Measurements from ENCODE around the gene CYS1. TPM values are rescaled to one million over a fixed set of nuclear protein-coding genes. Genes with fewer than 3 reads are reported as not detected.

The CYS1 gene
- total and polyA plus RNA-seq, 2 of the 8 experiments (the other 6 are each of a cell fraction or from before 2014, with no cell fraction given) = 0.09 to 0.13 TPM

DNA sequence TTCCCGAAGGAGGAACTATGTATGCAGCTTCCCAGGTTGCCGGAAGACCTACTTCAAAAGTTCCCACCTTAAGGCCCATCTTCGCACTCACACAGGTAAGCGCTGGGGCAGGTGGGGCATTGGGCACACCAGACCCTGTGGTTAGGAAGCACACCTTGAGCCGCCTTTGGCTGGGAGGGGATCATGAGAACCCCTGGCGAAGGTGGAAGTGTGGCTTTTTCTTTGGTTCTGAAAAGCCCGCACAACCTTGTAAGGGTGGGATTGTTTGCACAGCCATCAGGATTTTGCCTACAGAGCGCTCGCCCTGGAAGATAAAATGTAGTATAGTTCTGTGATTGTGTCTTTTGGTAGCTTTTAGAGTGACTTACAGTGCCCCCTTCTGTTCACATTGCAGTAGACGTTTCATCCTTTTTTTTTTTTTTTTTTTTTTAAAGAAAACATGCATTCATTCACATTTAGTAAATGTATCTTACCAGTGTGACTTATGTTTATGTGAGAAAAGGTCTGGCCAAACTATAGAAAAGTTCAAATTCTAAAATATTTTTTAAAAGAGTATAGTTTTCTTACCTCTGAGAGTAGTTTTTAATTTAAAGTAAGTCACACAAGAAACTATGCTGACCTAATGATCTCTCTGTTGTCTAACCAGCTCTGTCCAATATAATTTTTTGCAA, 31.6 kb downstream of the CYS1 start:
- peaks cover 0 to 5% of the 10 kb centered on the region in 2 experiments for H4K20me1 ChIP-seq (replicated peaks in 1 of 2; ENCODE audit: control insufficient read depth in 1 of 2, insufficient read depth in 2 of 2, low read length in 2 of 2)
- no peak overlapping the region for H3K14ac ChIP-seq (ENCODE audit: insufficient read length)
- no peak overlapping the region for H3K9ac ChIP-seq (replicated peaks in 1 of 4; ENCODE audit: extremely low read depth in 1 of 4, low read depth in 3 of 4, low read length in 3 of 4)
- peaks cover 0 to 6% (median 4%) of the 10 kb centered on the region in 4 experiments; a peak in 4 of 7 replicates for H3K27me3 ChIP-seq (replicated peaks in 1 of 4; ENCODE audit: control insufficient read depth in 3 of 4, extremely low read depth in 1 of 4, insufficient read depth in 3 of 4, low read length in 3 of 4)
- 81% methylated on average over 9 of the region's 10 CpGs; no CpG with 5 or more reads in 1 of the 2 experiments for whole genome bisulfite sequencing, 2 experiments (ENCODE audit: extremely low coverage in 1 of 2, insufficient coverage in 1 of 2, insufficient read length in 1 of 2, insufficient replicate concordance in 2 of 2, low coverage in 1 of 2, low lambda C conversion rate in 2 of 2, missing lambda C conversion rate in 1 of 2)
- ChIA-PET POLR2A (ENCODE audit: partially characterized antibody) (interaction anchor here (0.7 to 2.5 kb wide), 5 partner anchors 9 to 261 kb away, joined by 3 to 12 read pairs (median 3); no protein-coding TSS in a partner anchor), CTCF (ENCODE audit: partially characterized antibody) (interaction anchor here (0.6 to 7.3 kb wide), 35 partner anchors 9 to 913 kb away, joined by 3 to 59 read pairs (median 5); no protein-coding TSS in a partner anchor)
- DNase-seq (ENCODE audit: low read depth in 1 of 2, low spot score in 2 of 2) = no peak
- no peak overlapping the region for H2BK120ac ChIP-seq (replicated peaks; ENCODE audit: low read depth, low read length)
- H2AFZ ChIP-seq (ENCODE audit: low read length) = no peak overlapping the region
- H2BK12ac ChIP-seq (ENCODE audit: low read depth, low read length) = no peak overlapping the region
- no peak overlapping the region for H3K4me3 ChIP-seq (ENCODE audit: extremely low read depth in 1 of 4, insufficient read depth in 2 of 4, low read depth in 3 of 4, low read length in 4 of 4)
- TF ChIP-seq, protein P1, sequence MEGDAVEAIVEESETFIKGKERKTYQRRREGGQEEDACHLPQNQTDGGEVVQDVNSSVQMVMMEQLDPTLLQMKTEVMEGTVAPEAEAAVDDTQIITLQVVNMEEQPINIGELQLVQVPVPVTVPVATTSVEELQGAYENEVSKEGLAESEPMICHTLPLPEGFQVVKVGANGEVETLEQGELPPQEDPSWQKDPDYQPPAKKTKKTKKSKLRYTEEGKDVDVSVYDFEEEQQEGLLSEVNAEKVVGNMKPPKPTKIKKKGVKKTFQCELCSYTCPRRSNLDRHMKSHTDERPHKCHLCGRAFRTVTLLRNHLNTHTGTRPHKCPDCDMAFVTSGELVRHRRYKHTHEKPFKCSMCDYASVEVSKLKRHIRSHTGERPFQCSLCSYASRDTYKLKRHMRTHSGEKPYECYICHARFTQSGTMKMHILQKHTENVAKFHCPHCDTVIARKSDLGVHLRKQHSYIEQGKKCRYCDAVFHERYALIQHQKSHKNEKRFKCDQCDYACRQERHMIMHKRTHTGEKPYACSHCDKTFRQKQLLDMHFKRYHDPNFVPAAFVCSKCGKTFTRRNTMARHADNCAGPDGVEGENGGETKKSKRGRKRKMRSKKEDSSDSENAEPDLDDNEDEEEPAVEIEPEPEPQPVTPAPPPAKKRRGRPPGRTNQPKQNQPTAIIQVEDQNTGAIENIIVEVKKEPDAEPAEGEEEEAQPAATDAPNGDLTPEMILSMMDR (IDR thresholded peaks at IDR 0.05; ENCODE audit: control extremely low read depth in 1 of 3, insufficient read depth in 1 of 3, low read depth in 1 of 3, low read length in 3 of 3) = peak in 2 of 3 experiments; percentile 55 to 58; a peak in 2 of 4 replicates
- TF ChIP-seq RAD21 (IDR thresholded peaks at IDR 0.05 in 1 of 2, conservative IDR thresholded peaks at IDR 0.05 in 1 of 2; ENCODE audit: low read depth in 2 of 2, low read length in 2 of 2) (peak; percentile 65 to 70), SP2 (IDR thresholded peaks at IDR 0.05; ENCODE audit: low read length) (no peak)
- TF ChIP-seq, protein P2, sequence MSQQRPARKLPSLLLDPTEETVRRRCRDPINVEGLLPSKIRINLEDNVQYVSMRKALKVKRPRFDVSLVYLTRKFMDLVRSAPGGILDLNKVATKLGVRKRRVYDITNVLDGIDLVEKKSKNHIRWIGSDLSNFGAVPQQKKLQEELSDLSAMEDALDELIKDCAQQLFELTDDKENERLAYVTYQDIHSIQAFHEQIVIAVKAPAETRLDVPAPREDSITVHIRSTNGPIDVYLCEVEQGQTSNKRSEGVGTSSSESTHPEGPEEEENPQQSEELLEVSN (IDR thresholded peaks at IDR 0.05) = no peak
- H4K5ac ChIP-seq (ENCODE audit: insufficient read length, low read depth, low read length) = no peak overlapping the region
- H3K9me3 ChIP-seq (ENCODE audit: insufficient read depth in 2 of 2, low read depth in 1 of 2, low read length in 1 of 2) = peaks cover 0 to 8% of the 10 kb centered on the region in 2 experiments; a peak in 1 of 4 replicates
- no peak overlapping the region for H3K18ac ChIP-seq (ENCODE audit: extremely low read depth, low read length)
- H2BK15ac ChIP-seq (ENCODE audit: low read length) = no peak overlapping the region; the same call in 1 of the 2 replicates
- H2BK20ac ChIP-seq (ENCODE audit: low read length) = no peak overlapping the region
- H3K79me2 ChIP-seq (ENCODE audit: control insufficient read depth in 1 of 2, insufficient read depth in 2 of 2, low read length in 2 of 2) = no peaks in the 10 kb centered on the region
- no peak overlapping the region for H3K56ac ChIP-seq (replicated peaks; ENCODE audit: insufficient read length, low read depth, low read length)
- H3K4ac ChIP-seq (replicated peaks; ENCODE audit: insufficient read length, low read depth, low read length) = no peak overlapping the region
- H3K4me2 ChIP-seq (ENCODE audit: insufficient read depth in 1 of 2, low read depth in 2 of 2, low read length in 2 of 2) = no peak overlapping the region
- no peak overlapping the region for H3K23ac ChIP-seq (ENCODE audit: insufficient read length)
- H4K91ac ChIP-seq (replicated peaks; ENCODE audit: insufficient read length, low read length) = no peak overlapping the region
- H3K36me3 ChIP-seq (ENCODE audit: control insufficient read depth in 2 of 4, insufficient read depth in 4 of 4, low read length in 3 of 4) = peaks cover 0 to 32% (median 2%) of the 10 kb centered on the region in 4 experiments; a peak in 2 of 8 replicates
- H3K4me1 ChIP-seq (replicated peaks in 1 of 4; ENCODE audit: control insufficient read depth in 3 of 4, insufficient read depth in 4 of 4, low read length in 3 of 4) = peaks cover 0 to 2% (median 0%) of the 10 kb centered on the region in 4 experiments; a peak in 1 of 7 replicates
- no peak overlapping the region for H2AK5ac ChIP-seq (ENCODE audit: low read depth, low read length)
- no peak overlapping the region for H3K27ac ChIP-seq (ENCODE audit: low read depth, low read length)
- FAIRE-seq = no peak
- no peaks in the 10 kb centered on the region; the same call in 1 of the 2 replicates for H3K79me1 ChIP-seq (ENCODE audit: low read depth, low read length)
- H3K23me2 ChIP-seq (ENCODE audit: low read depth, low read length) = peaks cover under 1% of the 10 kb centered on the region; the same call in 1 of the 2 replicates
- H4K8ac ChIP-seq (ENCODE audit: extremely low read depth, insufficient read depth, low read length) = no peak overlapping the region
- no peak overlapping the region for H2BK5ac ChIP-seq (ENCODE audit: low read depth, low read length)

Data from H1 (cell line).